Measurements from ENCODE around the gene DCAF7. TPM values are rescaled to one million over a fixed set of nuclear protein-coding genes. Genes with fewer than 3 reads are reported as not detected.

Gene DCAF7
- total RNA-seq, 4 donors from 2014 or later, result 29.2 to 42.9 (median 41.9) TPM

DNA sequence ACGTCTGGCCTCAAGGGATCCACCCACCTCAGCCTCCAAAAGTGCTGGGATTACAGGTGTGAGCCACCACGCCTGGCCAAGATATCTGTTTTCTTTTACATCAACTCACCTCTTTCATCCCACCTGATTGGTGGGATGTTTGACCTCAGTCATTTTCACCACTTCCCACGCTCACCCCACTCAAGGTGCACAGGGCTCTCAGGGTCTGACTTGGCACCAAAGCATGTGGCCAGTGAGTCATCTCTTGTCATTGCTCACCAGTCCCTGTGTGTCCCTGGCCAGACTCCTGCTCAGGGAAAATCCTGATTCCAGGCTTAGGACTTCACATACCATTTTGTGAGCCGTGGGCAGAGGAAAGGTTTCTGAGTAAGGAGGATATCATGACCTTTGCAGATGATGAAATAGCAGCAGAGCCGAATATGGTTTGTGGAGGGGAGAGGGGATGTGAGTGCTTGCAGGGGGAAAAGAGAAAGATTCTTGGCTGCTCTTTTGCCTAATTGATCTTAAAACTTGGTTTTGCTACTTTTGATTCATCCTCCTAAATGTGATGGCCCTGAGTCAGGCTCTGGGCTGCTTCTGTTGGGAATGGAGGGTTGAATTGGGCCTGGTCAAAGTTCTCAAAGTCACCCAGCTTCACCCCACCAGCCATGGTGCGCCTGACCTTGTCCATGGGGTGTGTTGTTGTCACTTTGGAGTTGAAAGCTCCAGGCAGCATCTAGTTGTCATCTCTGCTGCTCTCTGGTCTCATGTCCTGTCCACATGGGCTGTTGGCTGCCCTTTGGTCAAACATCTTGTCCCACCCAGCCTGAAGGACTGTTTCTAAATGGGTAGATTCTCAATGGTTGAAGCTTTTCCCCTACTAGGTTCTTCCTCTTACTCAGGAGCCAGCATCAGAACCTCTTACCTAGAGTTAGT lies 33.1 kb upstream of the DCAF7 start:
- TF ChIP-seq EP300 (IDR thresholded peaks at IDR 0.05; ENCODE audit: low read depth), result no peak
- TF ChIP-seq POLR2AphosphoS5 (IDR thresholded peaks at IDR 0.05), result no peak
- TF ChIP-seq POLR2A (IDR thresholded peaks at IDR 0.05), result no peak
- TF ChIP-seq, protein P1, sequence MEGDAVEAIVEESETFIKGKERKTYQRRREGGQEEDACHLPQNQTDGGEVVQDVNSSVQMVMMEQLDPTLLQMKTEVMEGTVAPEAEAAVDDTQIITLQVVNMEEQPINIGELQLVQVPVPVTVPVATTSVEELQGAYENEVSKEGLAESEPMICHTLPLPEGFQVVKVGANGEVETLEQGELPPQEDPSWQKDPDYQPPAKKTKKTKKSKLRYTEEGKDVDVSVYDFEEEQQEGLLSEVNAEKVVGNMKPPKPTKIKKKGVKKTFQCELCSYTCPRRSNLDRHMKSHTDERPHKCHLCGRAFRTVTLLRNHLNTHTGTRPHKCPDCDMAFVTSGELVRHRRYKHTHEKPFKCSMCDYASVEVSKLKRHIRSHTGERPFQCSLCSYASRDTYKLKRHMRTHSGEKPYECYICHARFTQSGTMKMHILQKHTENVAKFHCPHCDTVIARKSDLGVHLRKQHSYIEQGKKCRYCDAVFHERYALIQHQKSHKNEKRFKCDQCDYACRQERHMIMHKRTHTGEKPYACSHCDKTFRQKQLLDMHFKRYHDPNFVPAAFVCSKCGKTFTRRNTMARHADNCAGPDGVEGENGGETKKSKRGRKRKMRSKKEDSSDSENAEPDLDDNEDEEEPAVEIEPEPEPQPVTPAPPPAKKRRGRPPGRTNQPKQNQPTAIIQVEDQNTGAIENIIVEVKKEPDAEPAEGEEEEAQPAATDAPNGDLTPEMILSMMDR (IDR thresholded peaks at IDR 0.05), result no peak
- no peaks in the 10 kb centered on the region for H3K27me3 ChIP-seq
- in situ Hi-C loops (cut with MboI; ENCODE audit: low pct_ligation_motif_present in 1 of 4, low pct_unique_long_range_greater_than_20kb in 1 of 4, low sequenced_read_pairs in 3 of 4), result no loop called here
- H3K4me1 ChIP-seq, result peaks cover 0 to 8% (median 6%) of the 10 kb centered on the region in 4 donors
- intact Hi-C loops (cut with DNase I; ENCODE audit: low total_unique reads), result no loop called here
- no peak overlapping the region for H3K4me3 ChIP-seq
- WGBS, 2 donors (ENCODE audit: low coverage in 1 of 2), result 72 to 100% methylated on average over 1 to 6 of the region's 6 CpGs
- no peaks in the 10 kb centered on the region for H3K36me3 ChIP-seq
- no peak for DNase-seq
- H3K27ac ChIP-seq, result no peak overlapping the region
- H3K9me3 ChIP-seq, result no peaks in the 10 kb centered on the region

DNA sequence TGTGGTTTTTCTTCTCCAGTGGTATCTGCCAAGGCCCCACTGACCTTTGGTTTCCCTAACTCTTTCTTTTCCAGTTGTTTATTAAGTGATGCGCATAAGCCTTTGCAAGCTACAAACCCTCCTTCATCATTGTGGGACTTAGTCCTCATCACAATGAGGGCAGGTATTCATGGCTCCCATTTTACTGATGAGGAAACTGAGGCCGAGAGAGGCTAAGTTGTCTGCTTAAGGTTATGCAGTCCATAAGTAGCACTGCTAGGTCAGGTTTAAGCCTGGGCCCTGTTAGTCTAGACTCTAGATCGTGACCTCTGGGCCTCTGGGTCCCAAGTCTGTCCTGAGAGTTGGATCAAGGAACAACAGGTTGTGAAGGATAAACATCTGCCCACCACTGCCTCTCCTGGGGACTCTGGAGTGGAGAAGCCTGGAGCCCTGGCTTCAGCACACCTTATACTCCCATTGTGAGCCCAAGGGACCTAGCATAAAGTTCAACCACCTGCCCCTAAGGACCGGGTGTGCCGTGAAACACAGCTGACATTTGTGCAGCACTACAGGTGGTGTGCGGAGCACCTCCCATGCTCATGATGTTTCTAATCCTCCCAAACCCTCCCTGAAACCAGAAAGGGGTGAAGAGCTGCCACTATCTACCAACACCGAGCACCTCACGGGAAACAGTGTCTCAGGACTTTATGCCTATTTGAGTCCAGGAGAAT lies 32.3 kb upstream of the DCAF7 start:
- in situ Hi-C loops (cut with MboI; ENCODE audit: low pct_ligation_motif_present in 1 of 4, low pct_unique_long_range_greater_than_20kb in 1 of 4, low sequenced_read_pairs in 3 of 4), result no loop called here
- intact Hi-C loops (cut with DNase I; ENCODE audit: low total_unique reads), result no loop called here
- Histone ChIP-seq H3K4me1 (peaks cover 0 to 11% (median 8%) of the 10 kb centered on the region in 4 donors), H3K9me3 (no peaks in the 10 kb centered on the region), H3K27ac (no peak overlapping the region), H3K4me3 (no peak overlapping the region), H3K36me3 (no peaks in the 10 kb centered on the region), H3K27me3 (peaks cover 3% of the 10 kb centered on the region)
- TF ChIP-seq, protein P1 (IDR thresholded peaks at IDR 0.05), result no peak
- TF ChIP-seq EP300 (IDR thresholded peaks at IDR 0.05; ENCODE audit: low read depth) (no peak), POLR2AphosphoS5 (IDR thresholded peaks at IDR 0.05) (no peak), POLR2A (IDR thresholded peaks at IDR 0.05) (no peak)
- WGBS, 2 donors (ENCODE audit: low coverage in 1 of 2), result 58 to 62% methylated on average over 2 to 8 of the region's 8 CpGs
- DNase-seq, result no peak

DNA sequence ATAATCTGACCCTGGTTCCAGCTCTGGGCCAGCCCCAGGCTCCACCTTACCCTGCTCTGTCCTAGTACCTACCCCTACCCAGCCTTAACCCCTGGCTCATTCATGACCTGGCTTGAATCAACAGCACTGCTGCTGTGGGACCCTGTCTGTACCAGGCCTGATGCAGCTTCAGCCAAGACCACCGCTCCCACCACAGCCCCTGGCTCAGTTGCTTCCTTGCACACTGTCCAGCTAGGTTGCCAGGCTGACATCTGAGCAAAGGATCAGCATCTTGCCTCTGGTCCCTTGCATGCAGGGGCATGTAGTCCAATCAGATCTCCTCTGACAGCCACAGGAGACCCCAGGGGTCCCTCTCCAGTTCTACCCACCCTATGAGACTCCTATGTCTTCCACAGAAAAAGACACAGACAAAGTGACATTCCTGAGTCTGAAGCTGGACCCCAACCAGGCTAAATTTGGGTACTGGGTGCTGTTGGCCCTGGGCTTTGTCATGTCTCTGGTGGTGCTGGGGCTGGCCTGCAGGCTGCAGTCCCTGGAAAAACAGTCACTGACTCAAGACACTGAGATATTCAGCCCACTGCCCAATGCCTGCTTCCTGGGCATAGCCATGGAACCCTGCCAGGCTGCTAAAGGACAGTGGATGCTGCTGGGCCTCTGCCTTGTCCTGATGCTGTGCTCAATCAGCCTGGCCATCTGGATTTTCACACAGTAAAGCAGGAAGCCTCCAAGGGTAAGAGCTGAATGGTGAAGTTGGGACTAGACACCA lies 31.0 kb upstream of the DCAF7 start:
- H3K9me3 ChIP-seq, result no peaks in the 10 kb centered on the region
- H3K36me3 ChIP-seq, result no peaks in the 10 kb centered on the region
- no peak for DNase-seq
- peaks cover 16% of the 10 kb centered on the region for H3K27me3 ChIP-seq
- H3K4me3 ChIP-seq, result no peak overlapping the region
- intact Hi-C loops (cut with DNase I; ENCODE audit: low total_unique reads) (no loop called here), in situ Hi-C loops (cut with MboI; ENCODE audit: low pct_ligation_motif_present in 1 of 4, low pct_unique_long_range_greater_than_20kb in 1 of 4, low sequenced_read_pairs in 3 of 4) (no loop called here)
- TF ChIP-seq POLR2AphosphoS5 (IDR thresholded peaks at IDR 0.05) (no peak), EP300 (IDR thresholded peaks at IDR 0.05; ENCODE audit: low read depth) (no peak), POLR2A (IDR thresholded peaks at IDR 0.05) (no peak)
- TF ChIP-seq, protein P1 (IDR thresholded peaks at IDR 0.05), result no peak
- H3K27ac ChIP-seq, result no peak overlapping the region
- 88% methylated on average over 1 of the region's 1 CpG; no CpG with 5 or more reads in 1 of the 2 donors for whole genome bisulfite sequencing, 2 donors (ENCODE audit: low coverage in 1 of 2)
- H3K4me1 ChIP-seq, result peaks cover 0 to 16% (median 10%) of the 10 kb centered on the region in 4 donors

All from transverse colon (tissue), 4 donors.